ENCODE results near the gene PTPN1. TPM values are rescaled to one million over a fixed set of nuclear protein-coding genes. Genes with fewer than 3 reads are reported as not detected.

PTPN1 gene
- total and polyA plus RNA-seq, 2 experiments from 2014 or later, result 19.4 to 29.4 TPM

DNA sequence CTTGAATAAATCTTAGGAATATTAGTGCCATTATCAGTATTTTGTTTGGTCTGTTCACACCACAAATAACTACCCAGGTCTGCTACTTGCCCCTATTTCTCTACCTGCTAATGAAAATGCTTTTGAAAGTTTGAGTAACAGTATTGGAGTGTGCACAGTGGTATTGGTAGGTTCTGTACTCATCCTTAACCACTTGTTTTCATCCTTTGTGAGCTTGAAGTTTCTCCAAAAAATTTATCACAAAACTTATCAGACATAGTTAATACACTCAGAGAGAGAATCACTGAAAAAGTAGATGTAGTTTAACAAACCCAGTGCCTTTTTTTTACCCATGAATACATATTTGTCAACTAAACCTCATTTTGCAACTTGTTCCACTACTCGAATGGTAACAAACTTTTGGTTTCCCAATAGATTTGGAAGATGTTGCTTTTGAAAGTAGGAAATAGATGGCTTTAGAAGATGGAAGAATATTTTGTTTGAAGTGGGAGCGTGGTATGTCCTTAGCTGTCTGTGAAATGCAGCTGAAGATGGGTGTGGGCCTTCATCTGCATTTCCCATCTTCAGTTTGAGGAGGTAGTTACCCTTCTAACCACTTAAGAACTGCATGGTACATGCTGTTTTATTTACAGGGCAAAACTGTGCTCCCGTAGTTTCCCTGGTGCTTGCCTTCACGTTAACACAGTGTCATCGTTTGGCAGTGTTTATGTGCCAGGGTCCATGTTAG is 9.0 kb downstream of the PTPN1 start:
- H3K36me3 ChIP-seq, result no peaks in the 10 kb centered on the region
- TF ChIP-seq, protein P1, sequence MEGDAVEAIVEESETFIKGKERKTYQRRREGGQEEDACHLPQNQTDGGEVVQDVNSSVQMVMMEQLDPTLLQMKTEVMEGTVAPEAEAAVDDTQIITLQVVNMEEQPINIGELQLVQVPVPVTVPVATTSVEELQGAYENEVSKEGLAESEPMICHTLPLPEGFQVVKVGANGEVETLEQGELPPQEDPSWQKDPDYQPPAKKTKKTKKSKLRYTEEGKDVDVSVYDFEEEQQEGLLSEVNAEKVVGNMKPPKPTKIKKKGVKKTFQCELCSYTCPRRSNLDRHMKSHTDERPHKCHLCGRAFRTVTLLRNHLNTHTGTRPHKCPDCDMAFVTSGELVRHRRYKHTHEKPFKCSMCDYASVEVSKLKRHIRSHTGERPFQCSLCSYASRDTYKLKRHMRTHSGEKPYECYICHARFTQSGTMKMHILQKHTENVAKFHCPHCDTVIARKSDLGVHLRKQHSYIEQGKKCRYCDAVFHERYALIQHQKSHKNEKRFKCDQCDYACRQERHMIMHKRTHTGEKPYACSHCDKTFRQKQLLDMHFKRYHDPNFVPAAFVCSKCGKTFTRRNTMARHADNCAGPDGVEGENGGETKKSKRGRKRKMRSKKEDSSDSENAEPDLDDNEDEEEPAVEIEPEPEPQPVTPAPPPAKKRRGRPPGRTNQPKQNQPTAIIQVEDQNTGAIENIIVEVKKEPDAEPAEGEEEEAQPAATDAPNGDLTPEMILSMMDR (IDR thresholded peaks at IDR 0.05; ENCODE audit: low read depth, low read length), result no peak
- H3K27me3 ChIP-seq, result no peaks in the 10 kb centered on the region
- no peak overlapping the region for H3K4me3 ChIP-seq
- peaks cover 8% of the 10 kb centered on the region for H3K4me1 ChIP-seq (ENCODE audit: low read depth)
- no peak for DNase-seq (ENCODE audit: low read depth in 1 of 2, low spot score in 1 of 2)
- H3K9me3 ChIP-seq (ENCODE audit: low read depth), result no peaks in the 10 kb centered on the region
- H3K27ac ChIP-seq, result no peak overlapping the region

DNA sequence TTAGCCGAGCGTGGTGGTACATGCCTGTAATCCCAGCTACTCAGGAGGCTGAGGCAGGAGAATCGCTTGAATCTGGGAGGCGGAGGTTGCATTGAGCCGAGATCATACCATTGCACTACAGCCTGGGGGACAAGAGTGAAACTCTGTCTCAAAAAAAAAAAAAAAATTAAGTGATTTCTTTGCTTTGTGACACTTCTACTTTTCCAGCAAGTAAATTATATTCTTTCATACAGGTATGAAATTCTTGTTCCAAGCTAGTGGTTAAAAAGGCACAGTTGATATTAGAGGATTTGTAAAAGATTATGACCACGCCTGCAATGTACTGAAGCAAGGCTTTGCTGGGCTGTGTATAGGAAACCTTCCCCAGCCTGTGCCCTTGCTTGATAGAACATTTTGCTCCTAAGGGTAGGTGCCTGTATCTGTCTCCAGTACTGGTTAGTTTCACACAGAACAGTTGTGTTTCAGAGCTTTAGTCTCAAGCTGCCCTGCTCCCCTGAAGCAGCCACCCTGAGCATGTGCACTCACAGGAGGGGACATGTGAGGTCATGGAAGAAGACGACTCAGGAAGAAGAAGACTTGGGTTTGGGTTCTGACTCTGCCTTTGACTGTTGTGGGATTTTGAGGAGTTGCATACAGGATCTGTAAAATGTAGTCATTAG is 10.2 kb downstream of the PTPN1 start:
- no peak overlapping the region for H3K27ac ChIP-seq
- H3K4me1 ChIP-seq (ENCODE audit: low read depth), result peaks cover 5% of the 10 kb centered on the region
- H3K36me3 ChIP-seq, result no peaks in the 10 kb centered on the region
- DNase-seq (ENCODE audit: low read depth in 1 of 2, low spot score in 1 of 2), result no peak
- TF ChIP-seq, protein P1 (IDR thresholded peaks at IDR 0.05; ENCODE audit: low read depth, low read length), result no peak
- H3K4me3 ChIP-seq, result no peak overlapping the region
- no peaks in the 10 kb centered on the region for H3K27me3 ChIP-seq
- H3K9me3 ChIP-seq (ENCODE audit: low read depth), result no peaks in the 10 kb centered on the region

DNA sequence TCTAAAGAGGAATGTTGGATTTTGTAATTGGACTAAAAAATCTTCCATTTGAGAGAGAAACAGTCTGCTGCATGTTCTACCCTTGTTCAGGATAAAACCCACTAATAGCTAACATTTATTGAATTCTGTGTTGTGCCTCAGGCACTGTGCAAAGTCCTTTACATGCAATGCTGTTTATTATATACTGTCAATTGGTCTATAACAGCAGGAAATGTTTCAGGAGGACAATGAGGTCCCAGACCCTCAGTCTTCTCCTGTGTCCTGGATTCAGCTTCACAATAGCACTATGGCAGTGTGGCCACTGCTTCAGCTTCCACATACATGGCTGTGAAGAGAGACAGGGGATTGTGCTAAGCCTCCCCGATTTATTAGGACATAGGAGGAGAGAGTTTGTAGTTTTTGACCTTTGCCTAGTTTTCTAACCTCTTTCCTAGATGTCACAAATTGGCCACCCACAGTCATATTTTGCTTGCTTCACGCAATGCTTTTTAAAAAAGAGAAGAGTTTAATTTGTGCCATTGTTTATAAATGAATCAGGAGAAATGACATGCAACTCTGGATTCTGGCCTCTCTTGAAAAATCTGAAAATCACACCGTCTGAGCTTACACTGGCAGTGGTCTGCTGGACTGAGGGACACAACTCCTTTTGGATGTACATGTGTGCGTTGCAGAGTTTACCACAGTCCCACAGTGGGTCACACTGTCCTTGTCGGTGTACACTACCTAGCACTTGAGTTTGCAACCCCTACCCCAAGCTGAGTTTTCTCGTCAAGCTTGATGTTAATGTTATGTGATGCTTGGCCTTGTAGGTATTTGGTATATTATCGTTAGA is 11.3 kb downstream of the PTPN1 start:
- no peak for DNase-seq (ENCODE audit: low read depth in 1 of 2, low spot score in 1 of 2)
- TF ChIP-seq, protein P1 (IDR thresholded peaks at IDR 0.05; ENCODE audit: low read depth, low read length), result no peak
- H3K4me3 ChIP-seq, result no peak overlapping the region

DNA sequence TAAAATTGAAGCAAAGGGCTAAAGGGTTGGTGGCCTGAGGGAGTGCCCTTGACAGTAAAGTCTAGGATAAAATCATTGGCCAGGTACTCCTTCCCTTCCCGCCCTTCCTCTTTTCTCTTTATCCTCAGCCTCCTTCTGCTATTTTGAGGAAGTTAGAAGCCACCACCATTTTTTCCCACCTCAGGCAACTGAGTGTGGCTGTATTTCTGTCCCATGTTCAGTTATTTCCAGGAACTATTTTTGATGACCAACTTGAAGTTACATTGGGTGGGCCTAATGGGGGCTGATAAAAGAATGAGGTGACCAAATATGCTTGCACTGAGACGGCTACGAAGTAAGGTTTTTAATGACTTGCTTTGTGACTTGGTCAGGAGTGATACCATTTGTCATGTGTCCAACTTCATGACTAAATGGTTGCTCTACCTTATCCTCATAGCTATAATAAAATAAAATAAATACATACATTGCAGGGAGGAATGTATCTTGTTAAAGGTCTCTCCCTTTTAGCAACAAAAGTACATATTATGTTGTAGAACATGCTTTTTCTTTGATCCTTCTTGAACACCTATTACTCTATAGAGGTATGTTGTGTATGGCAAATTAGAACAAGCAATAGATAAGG is 12.0 kb downstream of the PTPN1 start:
- Histone ChIP-seq H3K4me3 (no peak overlapping the region), H3K27ac (no peak overlapping the region), H3K36me3 (no peaks in the 10 kb centered on the region), H3K4me1 (ENCODE audit: low read depth) (peaks cover 5% of the 10 kb centered on the region), H3K27me3 (no peaks in the 10 kb centered on the region), H3K9me3 (ENCODE audit: low read depth) (no peaks in the 10 kb centered on the region)
- TF ChIP-seq, protein P1 (IDR thresholded peaks at IDR 0.05; ENCODE audit: low read depth, low read length), result no peak
- DNase-seq (ENCODE audit: low read depth in 1 of 2, low spot score in 1 of 2), result no peak

More for the DNA sequence above, 11.3 kb downstream of the PTPN1 start:
- no peaks in the 10 kb centered on the region for H3K36me3 ChIP-seq
- H3K9me3 ChIP-seq (ENCODE audit: low read depth), result no peaks in the 10 kb centered on the region
- H3K4me1 ChIP-seq (ENCODE audit: low read depth), result peaks cover 5% of the 10 kb centered on the region
- H3K27me3 ChIP-seq, result no peaks in the 10 kb centered on the region
- no peak overlapping the region for H3K27ac ChIP-seq

DNA sequence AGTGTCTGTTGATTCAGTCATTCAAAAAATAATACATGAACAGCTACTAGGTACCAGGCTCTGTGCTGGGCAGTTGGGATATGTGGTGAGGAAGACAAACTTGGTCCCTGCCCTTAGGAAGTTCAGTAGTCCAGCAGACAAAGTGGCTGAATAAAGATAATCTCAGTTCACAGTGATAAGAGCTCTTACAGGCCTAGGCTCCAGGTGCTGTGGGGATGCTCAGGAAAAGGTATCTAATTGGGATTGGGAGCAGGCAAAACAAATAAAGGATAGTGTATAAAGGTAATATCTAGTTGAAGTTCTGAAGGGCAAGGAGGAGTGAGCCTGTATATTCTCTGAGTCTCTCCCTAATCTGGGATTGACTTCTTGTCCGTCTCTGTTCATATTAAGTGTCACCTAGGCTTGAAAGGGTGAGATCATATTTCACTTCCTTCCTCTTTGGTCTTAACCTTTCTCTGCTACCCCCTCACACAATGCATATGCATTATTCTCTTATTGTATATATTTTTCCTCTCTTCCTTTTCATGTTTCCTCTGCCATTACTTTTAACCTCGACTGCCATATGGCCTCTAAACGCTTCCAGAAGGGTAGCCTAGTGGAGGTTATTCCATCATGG is 13.5 kb downstream of the PTPN1 start:
- Histone ChIP-seq H3K4me1 (ENCODE audit: low read depth) (peaks cover 5% of the 10 kb centered on the region), H3K9me3 (ENCODE audit: low read depth) (no peaks in the 10 kb centered on the region), H3K27ac (no peak overlapping the region), H3K4me3 (no peak overlapping the region), H3K36me3 (no peaks in the 10 kb centered on the region), H3K27me3 (no peaks in the 10 kb centered on the region)
- no peak for DNase-seq (ENCODE audit: low read depth in 1 of 2, low spot score in 1 of 2)
- TF ChIP-seq, protein P1 (IDR thresholded peaks at IDR 0.05; ENCODE audit: low read depth, low read length), result no peak
